Heart right ventricle (tissue), 16 donors: ENCODE results near the gene BTBD7. TPM values are rescaled to one million over a fixed set of nuclear protein-coding genes. Genes with fewer than 3 reads are reported as not detected.

Experiments
- ATAC-seq, 8 donors: fragments of 200-7000 bp; cut with Tn5 transposase; one replicate each; pipeline ENCODE4 v1.9.1; 2020; ENCODE audit warnings: mild to moderate bottlenecking in 8 of 8, moderate library complexity in 8 of 8, moderate number of reproducible peaks in 1 of 8
- DNase-seq, 2 donors: peaks; one replicate each; pipeline ENCODE4 v3.0.0-alpha.2; 2020
- H3K27ac ChIP-seq, 10 donors: fragments of 200-600 bp; sonication (generic) in 2 of 10; one replicate each; pipeline versions ENCODE4 v1.5.0 to v1.8.0; 2020 to 2022; ENCODE audit warnings: mild to moderate bottlenecking in 3 of 10
- H3K27me3 ChIP-seq, 7 donors: fragments of 200-600 bp; one replicate each; pipeline ENCODE4 v1.8.0; 2021 to 2022; ENCODE audit warnings: mild to moderate bottlenecking in 2 of 7
- H3K36me3 ChIP-seq, 9 donors: fragments of 200-600 bp; sonication (generic) in 1 of 9; one replicate each; pipeline versions ENCODE4 v1.5.0 to v1.8.0; 2020 to 2022; ENCODE audit warnings: mild to moderate bottlenecking in 2 of 9
- H3K4me1 ChIP-seq, 9 donors: fragments of 200-600 bp; sonication (generic) in 1 of 9; one replicate each; pipeline versions ENCODE4 v1.5.0 to v1.8.0; 2020 to 2022; ENCODE audit warnings: mild to moderate bottlenecking in 4 of 9
- H3K4me3 ChIP-seq, 10 donors: fragments of 200-600 bp; sonication (generic) in 2 of 10; one replicate each; pipeline versions ENCODE4 v1.5.0 to v1.8.0; 2020 to 2022; ENCODE audit warnings: mild to moderate bottlenecking in 7 of 10, moderate library complexity in 2 of 10
- H3K9me3 ChIP-seq, 11 donors: fragments of 200-600 bp in 10 of 11; sonication (generic) in 2 of 11; one replicate each; pipeline versions ENCODE4 v1.5.0 to v1.8.0; 2013 to 2022; ENCODE audit warnings: mild to moderate bottlenecking in 2 of 11, control low read depth in 1 of 11, moderate library complexity in 1 of 11
- CTCF ChIP-seq, 9 donors: fragments of 200-600 bp; sonication (generic) in 2 of 9; IDR thresholded peaks; one replicate each; pipeline versions ENCODE4 v1.5.0 to v1.8.0; 2021 to 2022; ENCODE audit warnings: antibody characterized with exemption in 9 of 9, mild to moderate bottlenecking in 5 of 9, moderate library complexity in 1 of 9
- WGBS, 2 donors: extraction: QIAGEN DNeasy Blood & Tissue Kit; methylation state at CpG; one replicate each; pipeline ENCODE4 v1.1.7; 2013; ENCODE audit warnings: inconsistent platforms in 1 of 2; 5-methylcytosine and 5-hydroxymethylcytosine counted together
- intact Hi-C, 10 donors: fragments of 100-400 bp; cut with DNase I; formaldehyde crosslinking; loops; one replicate each; pipeline versions ENCODE4 v1.11.1 to v1.14.2; 2022
- polyA plus RNA-seq, 2 donors: library from polyadenylated mRNA; stranded (reverse); fragments of 200-250 nt; gene quantifications; one replicate each; pipeline ENCODE4 v1.2.3, GENCODE V29; 2013
- total RNA-seq, 10 donors: library from RNA; stranded (reverse); fragmentation: NEBNext Ultra II Directional in 3 of 10; extraction: Animal tissue kit (Norgen Biotek cat#: 25700) in 3 of 10; gene quantifications; one replicate each; pipeline versions ENCODE4 v1.2.1 to v1.2.4, GENCODE V29; 2021 to 2023
- donor health status: Arrhythmogenic right ventricular cardiomyopathy.
- donor health status: ischemic (EF 13 %, LVEDD 7.1; RV severe dilation, severe dysfunction).
- donor health status: healthy with polysubstance abuse.
- donor health status: DM: no; HTN: yes; CAD: no.
- donor health status: DM: no; HTN: no; CAD: no.
- donor health status: ischemic (EF 25% LVEDD 6.9; RV normal size, moderate dysfunction).
- donor health status: ischemic (EF 25% LVEDD 5.7; RV mildly dilated, moderate dysfunction).
- donor health status: healthy.
- donor health status: DM: yes; HTN: yes; CAD: no.
- donor health status: Ischemic cardiomyopathy.
- donor health status: ischemic (EF 35%, LVEDD 5.7; RV mildly dilated, moderate dysfunction).
- donor health status: nonischemic (EF 11% LVEDD 7.7; RV severe dilation, severe dysfunction).
- donor health status: DM: yes; HTN: yes; CAD: no.
- donor health status: PGD.
- donor health status: ischemic (EF 29% LVEDD 5.4; RV normal size, mild dysfunction).
- donor health status: nonischemic (EF 23%, LVEDD 6.1; RV moderate dilation, normal function).

BTBD7 gene
- total and polyA plus RNA-seq, 12 donors = 3.6 to 33.6 (median 22.1) TPM

GRCh38 chr14:93262446-93262845 is 70.4 kb downstream of the BTBD7 start:
- H3K9me3 ChIP-seq = no peaks in the 10 kb centered on the region
- H3K36me3 ChIP-seq = peaks cover 0 to 64% (median 11%) of the 10 kb centered on the region in 9 donors
- intact Hi-C loops = no loop called here
- no peaks in the 10 kb centered on the region for H3K27me3 ChIP-seq
- peaks cover 0 to under 1% (median 0%) of the 10 kb centered on the region in 9 donors for H3K4me1 ChIP-seq
- H3K4me3 ChIP-seq = no peak overlapping the region
- ATAC-seq (no peak), DNase-seq (no peak)
- WGBS, 2 donors = 97 to 98% methylated on average over 2 of the region's 2 CpGs
- TF ChIP-seq CTCF (IDR thresholded peaks at IDR 0.05) = no peak
- H3K27ac ChIP-seq = no peak overlapping the region

DNA sequence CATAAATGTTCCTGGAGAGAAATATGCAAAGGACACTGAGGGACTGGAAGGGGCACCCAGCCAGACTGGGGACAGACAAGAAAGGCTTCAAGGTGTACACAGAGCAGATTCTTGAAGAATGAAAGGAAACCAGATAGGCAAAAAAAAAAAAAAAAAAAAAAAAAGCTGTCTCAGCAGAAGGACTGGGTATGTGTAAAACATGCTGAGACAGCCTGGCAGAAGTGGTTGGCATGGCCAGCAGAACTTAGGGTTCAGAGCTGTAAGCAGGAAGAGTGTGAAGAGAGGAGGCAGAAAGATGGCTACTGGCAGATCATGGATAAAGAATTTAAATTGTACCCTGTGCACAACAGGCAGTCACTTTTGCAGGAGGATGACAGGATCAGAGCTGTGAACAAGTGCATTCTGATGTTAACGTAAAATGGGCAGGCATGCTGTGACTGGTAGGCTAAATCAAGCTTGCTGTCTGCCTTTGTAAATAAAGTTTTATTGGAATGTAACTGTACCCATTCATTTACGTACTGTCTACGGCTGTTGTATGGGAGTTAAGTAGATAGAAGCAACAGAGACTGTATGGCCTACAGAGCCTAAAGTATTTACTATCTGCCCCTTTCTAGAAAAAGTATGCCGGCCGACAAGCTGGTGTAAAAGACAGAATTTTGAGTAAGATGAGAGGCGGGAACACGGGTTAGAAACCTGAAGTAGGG is 83.6 kb downstream of the BTBD7 start:
- H3K4me1 ChIP-seq = peaks cover 0 to 3% (median 0%) of the 10 kb centered on the region in 9 donors
- H3K4me3 ChIP-seq = no peak overlapping the region
- H3K9me3 ChIP-seq = peaks cover 0 to 6% (median 0%) of the 10 kb centered on the region in 11 donors
- DNase-seq (no peak), ATAC-seq (no peak)
- H3K36me3 ChIP-seq = peaks cover 0 to 100% (median 23%) of the 10 kb centered on the region in 9 donors
- no peaks in the 10 kb centered on the region for H3K27me3 ChIP-seq
- TF ChIP-seq CTCF (IDR thresholded peaks at IDR 0.05) = no peak
- no peak overlapping the region for H3K27ac ChIP-seq
- WGBS, 2 donors = 88 to 95% methylated on average over 7 of the region's 7 CpGs
- intact Hi-C loops = loop anchor here in 1 of 10 donors (10.0 kb wide), 1 partner anchor 366 kb away; no protein-coding TSS in a partner anchor

DNA sequence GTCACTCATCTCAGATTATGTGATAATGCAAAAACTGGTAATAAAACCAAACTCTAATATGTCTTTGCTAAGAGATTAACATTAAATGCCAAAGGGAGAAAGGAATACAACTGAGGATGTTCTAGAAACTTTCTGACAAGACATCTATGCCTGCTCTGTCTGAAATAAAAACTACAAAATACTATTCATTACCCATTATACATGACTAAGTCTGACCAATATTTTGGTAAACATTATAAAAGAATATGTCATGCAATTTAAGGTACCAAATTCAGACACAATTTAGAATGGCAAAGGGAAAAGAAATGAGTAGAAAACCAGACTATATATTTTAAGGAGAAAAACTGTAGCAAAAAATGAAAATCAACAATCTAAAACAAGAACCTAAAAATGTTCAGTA is 86.3 kb downstream of the BTBD7 start:
- Histone ChIP-seq H3K4me3 (no peak overlapping the region), H3K36me3 (peaks cover 0 to 100% (median 38%) of the 10 kb centered on the region in 9 donors), H3K27ac (no peak overlapping the region), H3K27me3 (no peaks in the 10 kb centered on the region), H3K9me3 (no peaks in the 10 kb centered on the region), H3K4me1 (no peaks in the 10 kb centered on the region)
- DNase-seq (no peak), ATAC-seq (no peak)
- TF ChIP-seq CTCF (IDR thresholded peaks at IDR 0.05) = no peak
- intact Hi-C loops = loop anchor here in 1 of 10 donors (10.0 kb wide), 1 partner anchor 368 kb away; no protein-coding TSS in a partner anchor

- H3K27me3 ChIP-seq = no peaks in the 10 kb centered on the region
- DNase-seq (no peak), ATAC-seq (no peak)
- no peaks in the 10 kb centered on the region for H3K4me1 ChIP-seq
- H3K9me3 ChIP-seq = no peaks in the 10 kb centered on the region
- intact Hi-C loops = loop anchor here in 1 of 10 donors (10.0 kb wide), 1 partner anchor 369 kb away; no protein-coding TSS in a partner anchor
- H3K4me3 ChIP-seq = no peak overlapping the region
- 88 to 89% methylated on average over 10 of the region's 10 CpGs for WGBS, 2 donors
- TF ChIP-seq CTCF (IDR thresholded peaks at IDR 0.05) = no peak
- peaks cover 0 to 100% (median 32%) of the 10 kb centered on the region in 9 donors for H3K36me3 ChIP-seq
- H3K27ac ChIP-seq = no peak overlapping the region
These were observed 86.9 kb downstream of the BTBD7 start for GRCh38 chr14:93245764-93246420.
